C4-2B (cell line): ENCODE data around the gene ARHGEF28.

Experiments
- H3K27ac ChIP-seq: fragments of 450-650 bp; 2 replicates; pipeline ENCODE4 v1.5.1; 2017
- ZFX ChIP-seq: fragments of 450-650 bp; IDR thresholded peaks from 2 replicates; pipeline ENCODE4 v1.6.1; 2017
- TF ChIP-seq, protein P1 (sequence below): fragments of 450-650 bp; conservative IDR thresholded peaks from 2 replicates; pipeline ENCODE4 v1.5.1; 2017; ENCODE audit warnings: mild to moderate bottlenecking

Gene ARHGEF28

DNA sequence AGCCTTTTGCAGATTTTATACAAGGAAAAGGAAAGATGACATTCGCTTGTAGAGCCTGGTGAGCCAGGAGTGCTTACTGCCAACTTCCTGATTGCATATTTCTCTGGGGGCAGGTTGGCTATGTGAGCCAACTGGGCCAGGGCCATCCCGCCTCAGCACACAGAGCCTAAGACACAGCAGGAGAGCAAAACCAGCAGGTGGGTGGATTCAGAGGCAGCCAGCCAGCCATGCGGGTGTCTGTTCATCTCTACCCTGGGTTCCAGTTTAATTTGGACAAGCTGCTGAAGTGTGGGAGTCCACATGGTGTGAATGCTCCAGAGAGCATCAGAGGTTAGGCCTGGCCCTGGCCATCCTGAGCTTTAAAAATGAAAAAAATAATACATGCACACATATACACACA lies 291.4 kb downstream of the ARHGEF28 start:
- TF ChIP-seq ZFX, result no peak
- TF ChIP-seq, protein P1, sequence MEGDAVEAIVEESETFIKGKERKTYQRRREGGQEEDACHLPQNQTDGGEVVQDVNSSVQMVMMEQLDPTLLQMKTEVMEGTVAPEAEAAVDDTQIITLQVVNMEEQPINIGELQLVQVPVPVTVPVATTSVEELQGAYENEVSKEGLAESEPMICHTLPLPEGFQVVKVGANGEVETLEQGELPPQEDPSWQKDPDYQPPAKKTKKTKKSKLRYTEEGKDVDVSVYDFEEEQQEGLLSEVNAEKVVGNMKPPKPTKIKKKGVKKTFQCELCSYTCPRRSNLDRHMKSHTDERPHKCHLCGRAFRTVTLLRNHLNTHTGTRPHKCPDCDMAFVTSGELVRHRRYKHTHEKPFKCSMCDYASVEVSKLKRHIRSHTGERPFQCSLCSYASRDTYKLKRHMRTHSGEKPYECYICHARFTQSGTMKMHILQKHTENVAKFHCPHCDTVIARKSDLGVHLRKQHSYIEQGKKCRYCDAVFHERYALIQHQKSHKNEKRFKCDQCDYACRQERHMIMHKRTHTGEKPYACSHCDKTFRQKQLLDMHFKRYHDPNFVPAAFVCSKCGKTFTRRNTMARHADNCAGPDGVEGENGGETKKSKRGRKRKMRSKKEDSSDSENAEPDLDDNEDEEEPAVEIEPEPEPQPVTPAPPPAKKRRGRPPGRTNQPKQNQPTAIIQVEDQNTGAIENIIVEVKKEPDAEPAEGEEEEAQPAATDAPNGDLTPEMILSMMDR, result no peak
- H3K27ac ChIP-seq, result peak overlapping the region; percentile 34

DNA sequence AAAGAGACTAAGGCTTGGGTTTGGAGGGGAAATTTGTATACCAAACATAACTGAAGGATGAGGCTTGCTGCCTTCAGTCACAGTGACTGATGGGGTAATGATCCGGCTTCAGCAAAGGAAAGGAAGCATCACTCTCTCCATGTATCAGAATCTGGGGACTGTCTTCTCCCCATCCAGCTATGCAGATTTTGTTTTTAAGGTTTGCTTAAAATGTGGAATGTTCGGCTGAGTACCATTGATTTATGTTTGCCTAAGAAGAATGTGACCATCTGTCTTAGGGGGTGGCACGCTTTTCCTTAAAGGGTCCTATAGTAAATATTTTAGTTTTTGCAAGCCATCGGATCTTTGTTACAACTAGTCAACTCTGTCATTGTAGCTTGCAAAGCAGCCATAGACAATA lies 291.9 kb downstream of the ARHGEF28 start:
- TF ChIP-seq, protein P1, result no peak
- TF ChIP-seq ZFX, result no peak
- H3K27ac ChIP-seq, result peak overlapping the region; percentile 34

DNA sequence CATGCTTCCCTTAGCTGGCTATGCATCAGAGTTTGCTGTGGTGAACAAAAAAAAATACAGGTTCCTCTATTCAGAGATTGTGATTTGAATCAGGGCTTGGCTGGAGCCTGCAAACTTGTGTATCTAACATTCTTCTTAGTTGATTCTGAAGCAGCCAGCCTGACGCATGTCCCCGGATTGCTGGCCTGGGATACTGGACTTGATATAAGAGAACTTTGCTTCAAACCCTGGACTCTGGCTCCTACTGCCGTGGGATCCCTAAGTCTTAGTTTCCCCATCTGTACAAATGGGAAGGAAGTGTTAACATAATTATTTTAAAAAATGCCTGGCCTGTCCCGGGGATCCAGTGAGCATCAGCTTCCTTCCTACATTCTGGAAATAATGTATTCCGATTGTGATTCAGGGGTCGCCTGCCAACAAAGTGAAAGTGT lies 292.8 kb downstream of the ARHGEF28 start:
- H3K27ac ChIP-seq, result no peak overlapping the region
- no peak for TF ChIP-seq ZFX
- TF ChIP-seq, protein P1, result no peak

DNA sequence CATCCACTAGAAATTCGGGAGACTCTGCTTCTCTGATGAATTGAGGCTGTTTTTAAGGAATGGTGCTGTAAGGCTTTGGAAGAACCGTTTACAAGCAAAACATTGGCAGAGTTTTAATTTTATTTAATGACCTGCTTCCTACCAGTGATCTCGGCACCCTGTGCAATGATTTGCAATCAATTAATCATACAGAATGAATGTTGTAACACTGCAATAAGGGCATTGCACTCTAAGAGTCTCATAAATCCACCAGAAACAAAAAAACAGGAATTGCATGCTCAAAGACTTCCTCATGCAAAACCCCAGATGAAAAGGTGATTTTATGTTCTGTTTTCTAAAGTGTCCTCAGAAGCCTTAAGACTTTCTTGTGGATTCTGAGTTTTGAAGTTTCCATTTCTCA lies 295.7 kb downstream of the ARHGEF28 start:
- TF ChIP-seq, protein P1, result no peak
- TF ChIP-seq ZFX, result no peak

DNA sequence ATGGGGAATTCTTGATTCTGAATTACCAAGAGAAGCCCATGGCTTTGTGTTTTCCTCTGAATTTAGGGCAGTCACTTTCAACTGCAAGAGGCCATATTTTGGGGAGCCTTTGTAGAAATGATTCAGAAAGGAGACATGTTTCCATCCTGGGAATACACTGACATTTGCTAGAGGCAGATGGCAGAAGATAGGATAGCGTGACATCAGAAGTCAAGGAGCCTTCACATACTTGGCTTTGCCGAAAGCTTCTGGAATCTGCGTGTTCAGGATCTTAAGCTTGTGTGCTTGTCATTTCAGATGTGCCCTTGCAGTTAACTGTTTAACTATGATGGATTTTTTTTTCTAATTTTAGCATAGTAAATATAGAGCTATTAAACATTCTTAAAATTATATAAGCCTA lies 296.2 kb downstream of the ARHGEF28 start:
- TF ChIP-seq, protein P1, result no peak
- TF ChIP-seq ZFX, result no peak

More for the DNA sequence above, 295.7 kb downstream of the ARHGEF28 start:
- no peak overlapping the region for H3K27ac ChIP-seq

DNA sequence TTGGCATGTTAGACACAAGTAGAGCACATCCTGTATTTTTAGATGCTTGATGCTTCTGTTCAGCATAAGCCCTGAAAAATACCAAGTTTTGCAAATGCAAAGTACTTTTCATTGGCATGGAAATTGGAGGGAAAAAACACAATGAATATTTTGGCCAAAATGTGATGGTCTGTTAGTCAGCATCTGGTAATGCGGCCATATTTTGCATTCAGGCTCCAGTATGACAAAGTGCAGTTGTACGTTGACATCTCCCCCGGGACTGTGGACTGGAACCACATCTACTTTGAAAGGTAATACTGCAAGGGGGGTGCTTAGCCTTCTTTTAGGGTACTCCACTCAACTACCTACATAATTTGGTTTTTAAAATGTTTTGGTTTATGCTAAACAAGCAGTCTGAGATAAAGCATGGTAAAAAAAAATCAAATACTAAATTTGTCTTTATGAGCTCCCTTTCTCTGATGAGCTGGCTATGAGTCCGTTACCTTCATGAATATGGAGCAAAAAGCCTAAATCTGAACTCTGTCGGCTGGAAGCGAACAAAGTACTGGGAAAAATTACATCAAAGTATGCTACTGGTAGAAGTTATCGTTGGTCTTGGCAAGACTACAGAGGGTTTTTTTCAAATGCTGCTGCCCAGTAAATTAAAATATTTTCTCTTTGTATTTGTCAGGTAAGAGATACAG lies 297.0 kb downstream of the ARHGEF28 start:
- TF ChIP-seq, protein P1, result no peak
- no peak for TF ChIP-seq ZFX
- H3K27ac ChIP-seq, result no peak overlapping the region

More for the DNA sequence above, 296.2 kb downstream of the ARHGEF28 start:
- H3K27ac ChIP-seq, result no peak overlapping the region

DNA sequence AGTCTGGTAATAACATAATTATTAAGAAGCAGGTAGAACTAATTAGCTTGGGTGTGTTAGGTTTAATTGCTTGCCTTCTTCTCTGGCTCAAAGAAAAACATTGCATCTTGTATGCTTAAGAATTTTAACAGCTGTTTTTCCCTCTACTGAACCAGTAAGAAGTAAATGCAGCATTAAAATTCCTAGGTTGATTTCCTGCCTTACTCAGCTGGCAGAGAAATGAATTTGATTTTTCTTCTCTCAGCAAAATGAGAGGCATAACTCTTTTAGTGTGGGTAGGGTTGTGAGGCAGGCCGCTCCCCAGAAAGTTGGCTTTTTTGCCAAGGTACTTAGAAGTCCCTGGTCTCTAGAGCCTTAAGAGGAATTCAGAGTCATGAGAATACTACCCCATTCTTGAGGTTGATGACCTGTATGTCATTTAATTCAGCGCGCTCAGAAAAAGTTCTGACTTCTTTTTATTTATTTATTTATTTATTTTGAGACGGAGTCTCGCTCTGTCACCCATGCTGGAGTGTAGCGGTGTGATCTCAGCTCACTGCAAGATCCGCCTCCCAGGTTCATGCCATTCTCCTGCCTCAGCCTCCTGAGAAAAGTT lies 302.6 kb downstream of the ARHGEF28 start:
- no peak overlapping the region for H3K27ac ChIP-seq
- no peak for TF ChIP-seq ZFX
- TF ChIP-seq, protein P1, result no peak
